Gastrocnemius medialis (tissue), 4 donors: ENCODE results near the gene PDLIM3. TPM values are rescaled to one million over a fixed set of nuclear protein-coding genes. Genes with fewer than 3 reads are reported as not detected.
A peak's percentile ranks its signal among the peaks of the same experiment; 100 is the strongest.

Experiments
- ATAC-seq, 2 donors: fragments of 150-250 bp; one replicate each; pipeline ENCODE4 v1.9.1; 2016
- DNase-seq, 2 donors: peaks; one replicate each; pipeline ENCODE4 v3.0.0-alpha.2; 2019
- H3K27ac ChIP-seq, 4 donors: fragments of 200-600 bp; sonication (generic); 1 replicate in 1 of 4; 2 replicates in 3 of 4; pipeline ENCODE4 v1.5.1; 2016 to 2018; ENCODE audit warnings: mild to moderate bottlenecking in 2 of 4, moderate library complexity in 1 of 4
- H3K27me3 ChIP-seq, 3 donors: fragments of 200-600 bp; sonication (generic) in 2 of 3; 1 replicate in 1 of 3; 2 replicates in 2 of 3; pipeline versions ENCODE4 v1.5.1 to v1.6.0; 2016 to 2019; ENCODE audit warnings: mild to moderate bottlenecking in 1 of 3, moderate library complexity in 1 of 3
- H3K36me3 ChIP-seq, 2 donors: fragments of 200-600 bp; sonication (generic) in 1 of 2; one replicate each; pipeline ENCODE4 v1.5.1; 2017 to 2018
- H3K4me1 ChIP-seq, 2 donors: fragments of 200-600 bp; sonication (generic) in 1 of 2; one replicate each; pipeline ENCODE4 v1.5.1; 2016 to 2017; ENCODE audit warnings: mild to moderate bottlenecking in 2 of 2
- H3K4me3 ChIP-seq, 4 donors: fragments of 200-600 bp; sonication (generic) in 3 of 4; 1 replicate in 1 of 4; 2 replicates in 3 of 4; pipeline ENCODE4 v1.5.1; 2016 to 2019; ENCODE audit warnings: mild to moderate bottlenecking in 2 of 4
- H3K9me3 ChIP-seq, 3 donors: fragments of 200-600 bp; sonication (generic) in 2 of 3; 1 replicate in 1 of 3; 2 replicates in 2 of 3; pipeline ENCODE4 v1.5.1; 2016 to 2019
- POLR2A ChIP-seq, 2 donors: fragments of 450-650 bp; IDR thresholded peaks; one replicate each; pipeline ENCODE4 v1.6.1; 2017; ENCODE audit warnings: antibody characterized with exemption in 2 of 2, mild to moderate bottlenecking in 2 of 2, moderate library complexity in 2 of 2
- in situ Hi-C, 4 donors: fragments of 200-750 bp; cut with MboI; loops; one replicate each; pipeline versions ENCODE4 v1.15.0 to v1.8.0; 2017; ENCODE audit warnings: low sequenced_read_pairs in 4 of 4
- intact Hi-C: fragments of 100-400 bp; cut with DNase I; formaldehyde crosslinking; loops from one replicate; pipeline ENCODE4 v1.15.1; 2023; ENCODE audit warnings: low total_unique reads
- total RNA-seq, 4 donors: library from RNA; depleted of rRNA; stranded (reverse); fragments of >200 nt; gene quantifications; one replicate each; pipeline versions ENCODE4 v1.1.0 to v1.2.3, GENCODE V29; 2016
- TF ChIP-seq, protein P1 (sequence below), 5 experiments: fragments of 450-650 bp in 3 of 5; fragments of 200-600 bp in 2 of 5; sonication (generic) in 2 of 5; IDR thresholded peaks in 4 of 5; conservative IDR thresholded peaks in 1 of 5; 1 replicate in 4 of 5; 2 replicates in 1 of 5; pipeline ENCODE4 v1.5.1; 2016 to 2019; ENCODE audit warnings: antibody characterized with exemption in 5 of 5, mild to moderate bottlenecking in 3 of 5, moderate library complexity in 3 of 5

The PDLIM3 gene
- total RNA-seq, 4 donors from 2014 or later = 1,062 to 7,224 (median 2,598) TPM

DNA sequence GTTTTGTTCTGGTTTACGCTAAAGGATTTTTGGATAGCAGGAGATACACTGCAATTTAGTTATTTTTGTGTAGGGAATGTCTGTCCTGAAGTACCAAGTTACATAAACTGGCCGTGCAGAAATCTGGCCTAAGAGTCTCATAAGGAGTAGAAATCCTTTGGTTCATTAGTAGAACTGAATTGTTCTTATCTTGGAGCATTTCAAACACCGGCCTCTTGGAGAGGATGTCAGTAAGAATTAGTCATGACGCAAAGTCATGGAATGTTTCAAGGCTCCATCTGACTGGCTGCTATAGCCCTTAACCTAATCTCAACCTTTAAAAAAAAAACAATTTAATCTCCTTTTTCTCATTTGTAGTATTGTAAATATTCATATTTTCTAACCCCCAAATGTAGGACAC lies 15.2 kb downstream of the PDLIM3 start:
- DNase-seq = no peak
- Histone ChIP-seq H3K27ac (peak overlapping the region; percentile 83 to 96 (median 92)), H3K27me3 (no peaks in the 10 kb centered on the region), H3K4me1 (peaks cover 62 to 75% of the 10 kb centered on the region in 2 donors), H3K4me3 (no peak overlapping the region), H3K9me3 (no peaks in the 10 kb centered on the region), H3K36me3 (peaks cover 0 to 57% of the 10 kb centered on the region in 2 donors)
- intact Hi-C loops = no loop called here
- no peak for ATAC-seq
- in situ Hi-C loops = no loop called here
- no peak for TF ChIP-seq POLR2A (IDR thresholded peaks at IDR 0.05)
- TF ChIP-seq, protein P1, sequence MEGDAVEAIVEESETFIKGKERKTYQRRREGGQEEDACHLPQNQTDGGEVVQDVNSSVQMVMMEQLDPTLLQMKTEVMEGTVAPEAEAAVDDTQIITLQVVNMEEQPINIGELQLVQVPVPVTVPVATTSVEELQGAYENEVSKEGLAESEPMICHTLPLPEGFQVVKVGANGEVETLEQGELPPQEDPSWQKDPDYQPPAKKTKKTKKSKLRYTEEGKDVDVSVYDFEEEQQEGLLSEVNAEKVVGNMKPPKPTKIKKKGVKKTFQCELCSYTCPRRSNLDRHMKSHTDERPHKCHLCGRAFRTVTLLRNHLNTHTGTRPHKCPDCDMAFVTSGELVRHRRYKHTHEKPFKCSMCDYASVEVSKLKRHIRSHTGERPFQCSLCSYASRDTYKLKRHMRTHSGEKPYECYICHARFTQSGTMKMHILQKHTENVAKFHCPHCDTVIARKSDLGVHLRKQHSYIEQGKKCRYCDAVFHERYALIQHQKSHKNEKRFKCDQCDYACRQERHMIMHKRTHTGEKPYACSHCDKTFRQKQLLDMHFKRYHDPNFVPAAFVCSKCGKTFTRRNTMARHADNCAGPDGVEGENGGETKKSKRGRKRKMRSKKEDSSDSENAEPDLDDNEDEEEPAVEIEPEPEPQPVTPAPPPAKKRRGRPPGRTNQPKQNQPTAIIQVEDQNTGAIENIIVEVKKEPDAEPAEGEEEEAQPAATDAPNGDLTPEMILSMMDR (IDR thresholded peaks at IDR 0.05 in 4 of 5, conservative IDR thresholded peaks at IDR 0.05 in 1 of 5) = no peak

DNA sequence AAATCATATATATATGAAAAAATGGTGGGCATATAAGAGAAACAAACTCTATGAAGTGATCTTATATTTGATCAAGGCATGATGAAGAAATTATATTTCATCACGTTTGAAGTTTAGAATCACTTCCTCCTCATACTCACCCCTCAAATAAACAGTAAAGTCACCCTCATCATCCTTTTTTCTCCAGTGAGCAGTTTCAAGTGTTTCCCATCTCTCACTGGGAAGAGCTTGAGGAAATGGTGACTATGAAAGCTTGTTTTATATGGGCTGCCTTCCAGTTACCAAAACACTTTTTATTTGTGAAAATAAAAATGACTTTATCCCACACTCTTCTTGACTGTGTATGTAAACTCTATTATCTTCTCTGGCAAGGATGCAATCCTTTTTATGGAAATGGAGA lies 16.8 kb downstream of the PDLIM3 start:
- H3K27ac ChIP-seq = peak overlapping the region; percentile 83 to 96 (median 92)

DNA sequence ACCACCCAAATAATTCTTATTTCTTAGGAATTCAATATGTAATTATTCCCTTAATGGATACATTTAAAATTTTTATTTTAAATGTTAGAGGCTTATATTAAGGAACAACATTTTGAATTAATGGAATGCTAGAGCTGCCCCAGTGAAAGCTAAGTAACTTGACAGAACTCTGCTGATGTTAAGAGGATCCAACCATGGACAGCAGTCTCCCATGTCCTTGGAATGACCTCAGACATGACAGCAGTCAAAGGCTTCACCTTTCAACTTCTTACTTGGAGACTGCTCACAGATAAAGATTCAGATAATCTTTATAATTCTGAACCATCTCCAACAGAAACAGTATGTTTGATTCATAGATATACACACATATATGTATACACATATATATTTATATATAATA lies 17.2 kb downstream of the PDLIM3 start:
- ATAC-seq (no peak), DNase-seq (no peak)
- Histone ChIP-seq H3K27me3 (no peaks in the 10 kb centered on the region), H3K27ac (peak overlapping the region; percentile 83 to 96 (median 92)), H3K4me3 (no peak overlapping the region), H3K9me3 (no peaks in the 10 kb centered on the region), H3K4me1 (peaks cover 61 to 78% of the 10 kb centered on the region in 2 donors), H3K36me3 (peaks cover 0 to 47% of the 10 kb centered on the region in 2 donors)
- in situ Hi-C loops = loop anchor here in 2 of 4 donors (10.0 kb wide), 1 partner anchor 67 kb away; no protein-coding TSS in a partner anchor
- intact Hi-C loops = no loop called here
- TF ChIP-seq, protein P1 (IDR thresholded peaks at IDR 0.05 in 4 of 5, conservative IDR thresholded peaks at IDR 0.05 in 1 of 5) = no peak
- TF ChIP-seq POLR2A (IDR thresholded peaks at IDR 0.05) = no peak

More for the DNA sequence above, 16.8 kb downstream of the PDLIM3 start:
- TF ChIP-seq, protein P1 (IDR thresholded peaks at IDR 0.05 in 4 of 5, conservative IDR thresholded peaks at IDR 0.05 in 1 of 5) = no peak
- TF ChIP-seq POLR2A (IDR thresholded peaks at IDR 0.05) = no peak
- DNase-seq = no peak
- in situ Hi-C loops = loop anchor here in 2 of 4 donors (10.0 kb wide), 1 partner anchor 66 kb away; no protein-coding TSS in a partner anchor
- no peak for ATAC-seq
- no peak overlapping the region for H3K4me3 ChIP-seq
- H3K27me3 ChIP-seq = no peaks in the 10 kb centered on the region
- intact Hi-C loops = no loop called here
- no peaks in the 10 kb centered on the region for H3K9me3 ChIP-seq
- H3K36me3 ChIP-seq = peaks cover 0 to 51% of the 10 kb centered on the region in 2 donors
- peaks cover 61 to 78% of the 10 kb centered on the region in 2 donors for H3K4me1 ChIP-seq

DNA sequence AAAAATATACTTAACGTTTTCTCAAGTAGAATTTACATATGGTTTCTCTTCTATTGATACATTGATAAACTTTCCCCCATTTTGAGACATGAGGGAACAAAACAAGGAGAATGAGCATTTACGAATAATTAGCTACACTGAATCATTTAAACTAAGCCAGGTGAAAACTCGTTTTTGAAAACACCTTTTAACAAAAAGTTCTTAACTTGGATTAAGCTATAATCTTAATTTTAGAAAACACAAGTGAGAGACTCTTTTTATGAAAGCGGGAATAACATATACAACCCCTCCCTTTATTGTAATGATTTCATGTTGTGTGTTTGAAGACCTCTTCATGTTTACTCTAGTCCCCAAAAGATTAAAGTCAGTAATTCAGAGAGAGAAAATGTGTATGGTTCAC lies 20.1 kb downstream of the PDLIM3 start:
- TF ChIP-seq, protein P1 (IDR thresholded peaks at IDR 0.05 in 4 of 5, conservative IDR thresholded peaks at IDR 0.05 in 1 of 5) = no peak
- no peak for TF ChIP-seq POLR2A (IDR thresholded peaks at IDR 0.05)
- Histone ChIP-seq H3K9me3 (no peaks in the 10 kb centered on the region), H3K27ac (peak overlapping the region; percentile 83 to 96 (median 92)), H3K4me1 (peaks cover 82 to 90% of the 10 kb centered on the region in 2 donors), H3K4me3 (no peak overlapping the region), H3K27me3 (no peaks in the 10 kb centered on the region), H3K36me3 (peaks cover 0 to 46% of the 10 kb centered on the region in 2 donors)
- intact Hi-C loops = no loop called here
- ATAC-seq (no peak), DNase-seq (no peak)
- in situ Hi-C loops = loop anchor here in 2 of 4 donors (10.0 kb wide), 1 partner anchor 70 kb away; no protein-coding TSS in a partner anchor
